Measurements from ENCODE around the gene GKAP1. TPM values are rescaled to one million over a fixed set of nuclear protein-coding genes. Genes with fewer than 3 reads are reported as not detected.
"Not testable (repeated sequence)": the region's sequence is repeated elsewhere in the genome, so short reads cannot be mapped to it uniquely, and the experiment has no call there.

Gene GKAP1
- total RNA-seq, 2 experiments from 2014 or later = 7.3 to 9.5 TPM

DNA sequence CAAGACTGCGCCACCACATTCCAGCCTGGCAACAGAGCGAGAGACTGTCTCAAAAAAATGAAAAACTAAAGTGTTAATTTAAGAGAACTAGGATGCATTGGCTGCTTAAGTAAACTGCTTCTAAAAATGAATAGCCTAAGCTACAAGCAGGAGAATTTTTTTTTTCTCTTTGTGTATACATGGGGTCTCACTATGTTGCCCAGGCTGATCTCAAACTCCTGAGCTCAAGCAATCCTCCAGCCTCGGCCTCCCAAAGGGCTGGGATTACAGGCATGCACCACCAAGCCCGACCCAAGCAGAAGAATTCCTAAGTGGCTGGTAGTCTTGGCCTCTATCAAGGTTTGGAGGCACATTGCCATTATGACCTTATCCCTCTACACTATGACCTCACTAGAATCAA lies 2.4 kb downstream of the GKAP1 start:
- H3K27ac ChIP-seq (ENCODE audit: low read depth in 1 of 2, low read length in 2 of 2); H3K36me3 ChIP-seq (ENCODE audit: insufficient read depth, low read length); H3K27ac Mint-ChIP-seq; CTCF ChIA-PET; POLR2A ChIA-PET; H3K9me3 Mint-ChIP-seq; H3K27me3 ChIP-seq (ENCODE audit: control insufficient read depth in 1 of 2, insufficient read depth in 2 of 2, low read length in 2 of 2); H3K27me3 Mint-ChIP-seq; H3K4me3 ChIP-seq (ENCODE audit: low read length); DNase-seq; ATAC-seq (ENCODE audit: poor library complexity); H3K4me1 ChIP-seq (ENCODE audit: insufficient read depth, low read length); H3K9me3 ChIP-seq (ENCODE audit: control insufficient read depth in 1 of 2, insufficient read depth in 1 of 2, low read length in 2 of 2): not testable (repeated sequence)
- Mint-ChIP-seq H3K36me3 (ENCODE audit: low read depth) (peaks cover 12% of the 10 kb centered on the region), H3K4me1 (ENCODE audit: low read depth) (peaks cover 10% of the 10 kb centered on the region), H3K4me3 (peak overlapping the region; percentile 56)
- intact Hi-C loops (cut with DNase I, micrococcal nuclease) = loop anchor here (2.0 to 10.0 kb wide), 4 partner anchors 107 to 1927 kb away; partner anchors contain the start of genes AGTPBP1 (in 1 of the 2), IDNK (in 1 of the 2), KIF27 (in 1 of the 2) and UBQLN1 (in 1 of the 2)

DNA sequence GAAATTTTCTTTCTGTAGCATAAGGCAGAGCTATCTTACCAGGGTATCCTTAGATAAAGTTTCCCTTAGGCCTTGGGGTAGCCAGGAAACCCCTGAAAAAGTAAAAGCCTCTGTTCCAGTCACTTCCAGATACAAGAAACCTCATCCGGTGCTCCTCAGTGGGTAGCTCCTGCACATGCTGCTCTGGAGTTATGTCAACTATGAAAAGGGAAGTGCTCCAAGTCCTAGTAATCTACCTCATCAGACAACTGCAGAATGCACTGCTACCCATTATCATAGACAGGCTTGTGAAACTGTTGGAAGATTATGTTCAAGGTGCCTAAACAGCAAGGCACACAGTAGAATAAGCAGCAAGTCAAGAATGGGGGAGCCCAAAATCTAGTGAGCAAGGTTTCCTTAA lies 8.4 kb downstream of the GKAP1 start:
- H3K27me3 ChIP-seq (ENCODE audit: control insufficient read depth in 1 of 2, insufficient read depth in 2 of 2, low read length in 2 of 2); H3K9me3 ChIP-seq (ENCODE audit: control insufficient read depth in 1 of 2, insufficient read depth in 1 of 2, low read length in 2 of 2); H3K27ac Mint-ChIP-seq; H3K9me3 Mint-ChIP-seq; H3K27me3 Mint-ChIP-seq; POLR2A ChIA-PET; H3K4me1 Mint-ChIP-seq (ENCODE audit: low read depth); H3K4me3 ChIP-seq (ENCODE audit: low read length); DNase-seq; H3K4me3 Mint-ChIP-seq; H3K4me1 ChIP-seq (ENCODE audit: insufficient read depth, low read length); H3K36me3 ChIP-seq (ENCODE audit: insufficient read depth, low read length); H3K27ac ChIP-seq (ENCODE audit: low read depth in 1 of 2, low read length in 2 of 2); ATAC-seq (ENCODE audit: poor library complexity): not testable (repeated sequence)
- H3K36me3 Mint-ChIP-seq (ENCODE audit: low read depth) = peaks cover 24% of the 10 kb centered on the region
- CTCF ChIA-PET = interaction anchor here (1.4 kb wide), 1 partner anchor 10 kb away, joined by 3 read pairs; no protein-coding TSS in a partner anchor
- intact Hi-C loops (cut with DNase I, micrococcal nuclease) = loop anchor here in 1 of 2 experiments (5.0 kb wide), 1 partner anchor 192 kb away; no protein-coding TSS in a partner anchor

GRCh38 chr9:83804454-83804853 lies 13.1 kb downstream of the GKAP1 start:
- H3K4me3 Mint-ChIP-seq; H3K4me1 Mint-ChIP-seq (ENCODE audit: low read depth); ATAC-seq (ENCODE audit: poor library complexity); CTCF ChIA-PET; H3K27ac Mint-ChIP-seq; H3K4me1 ChIP-seq (ENCODE audit: insufficient read depth, low read length); POLR2A ChIA-PET; H3K27me3 ChIP-seq (ENCODE audit: control insufficient read depth in 1 of 2, insufficient read depth in 2 of 2, low read length in 2 of 2); H3K27ac ChIP-seq (ENCODE audit: low read depth in 1 of 2, low read length in 2 of 2); H3K27me3 Mint-ChIP-seq; DNase-seq; H3K9me3 Mint-ChIP-seq; H3K9me3 ChIP-seq (ENCODE audit: control insufficient read depth in 1 of 2, insufficient read depth in 1 of 2, low read length in 2 of 2); intact Hi-C loops (cut with DNase I, micrococcal nuclease); H3K4me3 ChIP-seq (ENCODE audit: low read length); H3K36me3 ChIP-seq (ENCODE audit: insufficient read depth, low read length): not testable (repeated sequence)
- H3K36me3 Mint-ChIP-seq (ENCODE audit: low read depth) = peaks cover 22% of the 10 kb centered on the region

GRCh38 chr9:83803941-83804340 lies 13.6 kb downstream of the GKAP1 start:
- H3K36me3 Mint-ChIP-seq (ENCODE audit: low read depth) = peaks cover 23% of the 10 kb centered on the region
- H3K4me3 ChIP-seq (ENCODE audit: low read length); H3K27ac ChIP-seq (ENCODE audit: low read depth in 1 of 2, low read length in 2 of 2); POLR2A ChIA-PET; H3K4me1 ChIP-seq (ENCODE audit: insufficient read depth, low read length); H3K36me3 ChIP-seq (ENCODE audit: insufficient read depth, low read length); H3K4me3 Mint-ChIP-seq; intact Hi-C loops (cut with DNase I, micrococcal nuclease); DNase-seq; H3K9me3 Mint-ChIP-seq; H3K27me3 ChIP-seq (ENCODE audit: control insufficient read depth in 1 of 2, insufficient read depth in 2 of 2, low read length in 2 of 2); H3K27me3 Mint-ChIP-seq; H3K4me1 Mint-ChIP-seq (ENCODE audit: low read depth); H3K9me3 ChIP-seq (ENCODE audit: control insufficient read depth in 1 of 2, insufficient read depth in 1 of 2, low read length in 2 of 2); CTCF ChIA-PET; H3K27ac Mint-ChIP-seq; ATAC-seq (ENCODE audit: poor library complexity): not testable (repeated sequence)

DNA sequence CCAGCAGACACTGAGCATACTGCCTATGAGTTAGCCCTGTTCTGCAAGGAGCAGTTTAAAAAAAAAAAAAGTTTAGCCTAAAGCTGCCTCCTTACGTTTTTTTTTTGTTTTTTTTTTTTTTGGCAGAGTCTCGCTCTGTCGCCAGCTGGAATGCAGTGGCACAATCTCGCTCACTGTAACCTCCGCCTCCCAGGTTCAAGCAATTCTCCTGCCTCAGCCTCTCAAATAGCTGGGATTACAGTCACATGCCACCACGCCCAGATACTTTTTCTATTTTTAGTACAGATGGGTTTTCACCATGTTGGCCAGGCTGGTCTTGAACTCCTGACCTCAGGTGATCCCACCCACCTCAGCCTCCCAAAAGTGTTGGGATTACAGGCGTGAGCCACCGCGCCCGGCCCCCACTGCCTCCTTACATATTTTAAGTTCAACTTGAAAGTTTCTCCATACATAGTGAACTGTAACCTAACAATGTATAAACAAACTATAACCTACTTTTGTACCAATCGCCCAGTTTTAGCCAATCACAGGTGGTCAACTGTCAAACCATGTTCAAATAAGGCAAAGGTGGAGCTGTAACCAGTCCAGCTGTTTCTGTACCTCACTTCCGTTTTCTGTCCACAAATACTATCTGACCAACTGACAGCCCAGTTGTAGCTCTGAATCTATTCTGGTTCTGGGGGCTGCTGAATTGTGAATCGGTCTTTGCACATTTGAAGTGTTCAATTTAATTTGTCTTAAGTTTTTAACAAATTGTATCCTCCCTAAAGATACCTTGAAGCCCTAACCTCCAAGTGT lies 17.1 kb downstream of the GKAP1 start:
- no peaks in the 10 kb centered on the region for H3K9me3 Mint-ChIP-seq
- Histone ChIP-seq H3K27ac (ENCODE audit: low read depth in 1 of 2, low read length in 2 of 2) (no peak overlapping the region), H3K9me3 (ENCODE audit: control insufficient read depth in 1 of 2, insufficient read depth in 1 of 2, low read length in 2 of 2) (no peaks in the 10 kb centered on the region), H3K27me3 (ENCODE audit: control insufficient read depth in 1 of 2, insufficient read depth in 2 of 2, low read length in 2 of 2) (no peaks in the 10 kb centered on the region), H3K4me3 (ENCODE audit: low read length) (no peak overlapping the region), H3K36me3 (ENCODE audit: insufficient read depth, low read length) (peaks cover 6% of the 10 kb centered on the region), H3K4me1 (ENCODE audit: insufficient read depth, low read length) (no peaks in the 10 kb centered on the region)
- H3K4me3 Mint-ChIP-seq = no peak overlapping the region
- ChIA-PET CTCF (interaction anchor here (0.6 kb wide), 1 partner anchor 898 kb away, joined by 3 read pairs; no protein-coding TSS in a partner anchor), POLR2A (no interaction called here)
- no peaks in the 10 kb centered on the region for H3K4me1 Mint-ChIP-seq (ENCODE audit: low read depth)
- DNase-seq (no peak), ATAC-seq (ENCODE audit: poor library complexity) (no peak)
- no peaks in the 10 kb centered on the region for H3K27me3 Mint-ChIP-seq
- TF ChIP-seq, protein P1, sequence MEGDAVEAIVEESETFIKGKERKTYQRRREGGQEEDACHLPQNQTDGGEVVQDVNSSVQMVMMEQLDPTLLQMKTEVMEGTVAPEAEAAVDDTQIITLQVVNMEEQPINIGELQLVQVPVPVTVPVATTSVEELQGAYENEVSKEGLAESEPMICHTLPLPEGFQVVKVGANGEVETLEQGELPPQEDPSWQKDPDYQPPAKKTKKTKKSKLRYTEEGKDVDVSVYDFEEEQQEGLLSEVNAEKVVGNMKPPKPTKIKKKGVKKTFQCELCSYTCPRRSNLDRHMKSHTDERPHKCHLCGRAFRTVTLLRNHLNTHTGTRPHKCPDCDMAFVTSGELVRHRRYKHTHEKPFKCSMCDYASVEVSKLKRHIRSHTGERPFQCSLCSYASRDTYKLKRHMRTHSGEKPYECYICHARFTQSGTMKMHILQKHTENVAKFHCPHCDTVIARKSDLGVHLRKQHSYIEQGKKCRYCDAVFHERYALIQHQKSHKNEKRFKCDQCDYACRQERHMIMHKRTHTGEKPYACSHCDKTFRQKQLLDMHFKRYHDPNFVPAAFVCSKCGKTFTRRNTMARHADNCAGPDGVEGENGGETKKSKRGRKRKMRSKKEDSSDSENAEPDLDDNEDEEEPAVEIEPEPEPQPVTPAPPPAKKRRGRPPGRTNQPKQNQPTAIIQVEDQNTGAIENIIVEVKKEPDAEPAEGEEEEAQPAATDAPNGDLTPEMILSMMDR (IDR thresholded peaks at IDR 0.05) = no peak
- no peak overlapping the region for H3K27ac Mint-ChIP-seq
- intact Hi-C loops (cut with DNase I, micrococcal nuclease) = no loop called here
- peaks cover 38% of the 10 kb centered on the region for H3K36me3 Mint-ChIP-seq (ENCODE audit: low read depth)

Measured in CD4-positive, alpha-beta T cell (primary cell).